Panc1 (cell line): ENCODE results near the gene GPHN. TPM values are rescaled to one million over a fixed set of nuclear protein-coding genes. Genes with fewer than 3 reads are reported as not detected.

Experiments used
- ATAC-seq: fragments of 200-7000 bp; cut with Tn5 transposase; 2 replicates; pipeline ENCODE4 v1.9.1; 2020; ENCODE audit warnings: mild to moderate bottlenecking, moderate library complexity
- BruUV-seq: library from RNA; stranded (reverse); fragments of 400-500 nt; replicated peaks from 2 replicates; lab custom pipeline; 2021; lab: Mats Ljungman, UMichigan
- CTCF ChIA-PET: fragments of 300-600 bp; sonication (Branson Sonifier 250); formaldehyde crosslinking; loops from one replicate; lab custom pipeline; 2022; ENCODE audit warnings: antibody characterized with exemption; lab: Charles Lee
- POLR2A ChIA-PET: fragments of 300-600 bp; sonication (Branson Sonifier 250); formaldehyde crosslinking; loops from one replicate; lab custom pipeline; 2022; ENCODE audit warnings: antibody characterized with exemption; lab: Charles Lee
- DNase-seq: peaks from one replicate; pipeline ENCODE4 v3.0.0-alpha.2; 2010; ENCODE audit warnings: low read depth, low spot score
- H3K27ac ChIP-seq: 2 replicates; pipeline ENCODE4 v1.5.1; 2011; ENCODE audit warnings: mild to moderate bottlenecking, low read length, inconsistent platforms
- H3K27me3 ChIP-seq: fragments of 200-500 bp; sonication (Bioruptor generic); 2 replicates; pipeline ENCODE4 v1.6.0; 2014; ENCODE audit warnings: low read length, inconsistent platforms; ENCODE audit not compliant: control insufficient read depth, insufficient read depth
- H3K36me3 ChIP-seq: fragments of 200-500 bp; sonication (Bioruptor generic); 2 replicates; pipeline ENCODE4 v1.5.1; 2014; ENCODE audit warnings: inconsistent platforms, mild to moderate bottlenecking, low read length, moderate library complexity; ENCODE audit not compliant: control insufficient read depth, insufficient read depth
- H3K4me1 ChIP-seq: 2 replicates; pipeline ENCODE4 v1.5.1; 2011; ENCODE audit warnings: inconsistent platforms, mild to moderate bottlenecking, low read length, moderate library complexity; ENCODE audit not compliant: control insufficient read depth, insufficient read depth
- H3K4me3 ChIP-seq, 2 experiments: 2 replicates each; pipeline ENCODE4 v1.5.1; 2011 to 2012; ENCODE audit warnings: low read depth in 2 of 2, low read length in 2 of 2, mild to moderate bottlenecking in 2 of 2, inconsistent platforms in 1 of 2, moderate library complexity in 1 of 2
- H3K9me3 ChIP-seq: fragments of 200-500 bp; sonication (Bioruptor generic); 2 replicates; pipeline ENCODE4 v1.5.1; 2014; ENCODE audit warnings: low read depth, mild to moderate bottlenecking, inconsistent platforms, low read length, moderate library complexity; ENCODE audit not compliant: control insufficient read depth, insufficient read depth
- CTCF ChIP-seq: fragments of 450-650 bp; IDR thresholded peaks from 2 replicates; pipeline ENCODE4 v1.5.1; 2017; ENCODE audit warnings: mild to moderate bottlenecking
- POLR2AphosphoS5 ChIP-seq: IDR thresholded peaks from 2 replicates; pipeline ENCODE4 v1.6.1; 2012; ENCODE audit warnings: mild to moderate bottlenecking, low read depth, low read length, moderate library complexity
- REST ChIP-seq, 2 experiments: IDR thresholded peaks; 2 replicates each; pipeline ENCODE4 v1.6.1; 2011 to 2012; ENCODE audit warnings: low read depth in 2 of 2, control low read depth in 1 of 2, low read length in 1 of 2, mild to moderate bottlenecking in 1 of 2, moderate library complexity in 1 of 2; ENCODE audit not compliant: insufficient read depth in 1 of 2
- SIN3A ChIP-seq: IDR thresholded peaks from 2 replicates; pipeline ENCODE4 v1.6.1; 2012; ENCODE audit warnings: low read depth, mild to moderate bottlenecking, low read length, moderate library complexity, borderline replicate concordance; ENCODE audit not compliant: insufficient read depth
- TCF7L2 ChIP-seq: IDR thresholded peaks from 2 replicates; pipeline ENCODE4 v1.6.1; 2011; ENCODE audit warnings: mild to moderate bottlenecking, low read depth, low read length, inconsistent platforms
- in situ Hi-C: cut with HindIII; loops from 2 replicates; pipeline ENCODE4 v1.10.0; 2016; ENCODE audit warnings: low sequenced_read_pairs, low pct_unique_long_range_greater_than_20kb
- intact Hi-C: fragments of 100-400 bp; cut with micrococcal nuclease; formaldehyde crosslinking; loops from one replicate; pipeline ENCODE4 v1.10.0; 2022; ENCODE audit not compliant: unreplicated experiment
- total RNA-seq: library from RNA; stranded (reverse); gene quantifications from one replicate; pipeline ENCODE4 v1.2.1, GENCODE V29; 2021; ENCODE audit not compliant: unreplicated experiment

Gene GPHN
- total RNA-seq, 1 experiment from 2014 or later, result 26.6 TPM

DNA sequence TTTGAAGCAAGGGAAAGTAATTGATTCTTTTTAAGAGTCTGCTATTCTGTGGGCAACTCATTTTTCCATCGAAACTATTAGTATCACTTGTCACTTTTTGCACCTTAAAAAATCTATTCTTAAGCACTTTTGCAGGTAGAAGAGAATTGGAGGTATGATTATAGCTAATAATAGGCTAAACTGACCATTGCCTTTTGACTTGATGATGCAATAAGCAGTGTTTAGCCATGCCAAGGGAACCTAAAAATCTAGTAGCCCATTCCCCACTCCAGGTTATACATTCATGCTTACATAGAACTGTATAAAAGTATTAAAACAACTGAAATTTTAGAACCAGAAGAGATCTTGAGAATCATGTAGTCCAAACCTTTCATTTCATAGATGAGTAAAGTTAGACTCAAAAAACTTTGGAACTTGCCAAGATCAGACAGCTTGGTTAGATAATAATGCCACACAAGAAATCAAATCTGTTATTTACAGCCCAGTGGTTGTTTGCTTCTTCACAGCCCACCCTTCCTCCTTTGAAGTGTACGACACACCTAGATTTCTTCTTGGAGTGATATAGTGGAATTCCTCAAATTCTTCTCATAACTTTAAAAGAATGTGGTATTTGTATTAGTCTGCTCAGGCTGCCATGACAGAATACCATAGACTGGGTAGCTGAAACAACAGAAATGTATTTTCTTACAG, 659.6 kb downstream of the GPHN start:
- no TSS peak for BruUV-seq
- CTCF ChIA-PET, result interaction anchor here (0.8 kb wide), 1 partner anchor 110 kb away, joined by 3 read pairs; no protein-coding TSS in a partner anchor
- ATAC-seq, result no peak

GRCh38 chr14:67168110-67168441, 660.1 kb downstream of the GPHN start:
- Histone ChIP-seq H3K36me3 (no peaks in the 10 kb centered on the region), H3K9me3 (no peaks in the 10 kb centered on the region; the same call in 1 of the 2 replicates), H3K27me3 (no peaks in the 10 kb centered on the region), H3K4me3 (no peak overlapping the region), H3K27ac (peak overlapping the region; percentile 86), H3K4me1 (peaks cover 23% of the 10 kb centered on the region)
- ATAC-seq (no peak), DNase-seq (no peak)
- TF ChIP-seq TCF7L2 (0 out of 2 replicates have a peak, but pooled peaks have one; percentile 1), CTCF (no peak), REST (IDR thresholded peaks at IDR 0.05; ENCODE audit: insufficient read depth in 1 of 2, low read depth in 2 of 2, low read length in 1 of 2) (no peak), POLR2AphosphoS5 (no peak), SIN3A (no peak)
- CTCF ChIA-PET, result interaction anchor here (0.8 kb wide), 1 partner anchor 109 kb away, joined by 3 read pairs; no protein-coding TSS in a partner anchor
- in situ Hi-C loops (no loop called here), intact Hi-C loops (loop anchor here (5.0 kb wide), 1 partner anchor 64 kb away; no protein-coding TSS in a partner anchor)
- POLR2A ChIA-PET, result no interaction called here
- no TSS peak for BruUV-seq

More for the DNA sequence above, 659.6 kb downstream of the GPHN start:
- Histone ChIP-seq H3K4me3 (no peak overlapping the region), H3K9me3 (no peaks in the 10 kb centered on the region), H3K4me1 (peaks cover 23% of the 10 kb centered on the region), H3K27me3 (no peaks in the 10 kb centered on the region), H3K27ac (peak overlapping the region; percentile 86), H3K36me3 (no peaks in the 10 kb centered on the region)
- DNase-seq, result no peak
- TF ChIP-seq TCF7L2, result peak; percentile 51; the same call in 1 of the 2 replicates
- no peak for TF ChIP-seq POLR2AphosphoS5
- intact Hi-C loops, result loop anchor here (5.0 kb wide), 1 partner anchor 65 kb away; no protein-coding TSS in a partner anchor
- in situ Hi-C loops, result no loop called here
- POLR2A ChIA-PET, result no interaction called here

DNA sequence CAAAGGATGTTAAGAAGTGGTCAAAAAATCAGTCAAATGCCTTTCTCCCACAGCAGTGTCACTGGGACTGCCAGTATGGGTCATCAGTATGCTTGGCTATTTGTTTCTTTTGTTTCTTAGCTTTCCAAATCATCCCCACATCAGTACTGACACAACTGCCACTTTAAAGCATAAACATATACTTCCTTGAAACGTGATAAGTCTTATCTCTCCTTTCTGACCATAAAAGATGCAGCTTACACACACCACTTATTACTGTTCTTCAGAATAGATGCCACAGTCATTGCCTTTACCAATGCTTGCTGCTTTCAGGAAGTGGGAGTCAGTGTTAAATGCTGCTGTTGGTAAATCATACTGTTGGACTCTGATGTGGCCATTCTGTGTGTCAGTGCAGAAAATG, 662.7 kb downstream of the GPHN start:
- Histone ChIP-seq H3K4me3 (no peak overlapping the region), H3K4me1 (peaks cover 18% of the 10 kb centered on the region), H3K36me3 (no peaks in the 10 kb centered on the region), H3K9me3 (peaks cover 3% of the 10 kb centered on the region; the same call in 1 of the 2 replicates), H3K27me3 (no peaks in the 10 kb centered on the region), H3K27ac (peak overlapping the region; percentile 83)
- TF ChIP-seq SIN3A, result no peak
- no peak for TF ChIP-seq TCF7L2
- TF ChIP-seq CTCF, result no peak
- no peak for TF ChIP-seq REST (IDR thresholded peaks at IDR 0.05; ENCODE audit: insufficient read depth in 1 of 2, low read depth in 2 of 2, low read length in 1 of 2)
- no peak for TF ChIP-seq POLR2AphosphoS5
- ATAC-seq (peak; percentile 24; the same call in 1 of the 2 replicates), DNase-seq (no peak)
- intact Hi-C loops, result no loop called here
- in situ Hi-C loops, result no loop called here
- ChIA-PET POLR2A (no interaction called here), CTCF (no interaction called here)
- no TSS peak for BruUV-seq
